Testis (tissue), 2 donors: Measurements from ENCODE around the gene GUCY1A2.

ENCODE experiments used
- CTCF ChIP-seq, 3 experiments: fragments of 450-650 bp in 2 of 3; fragments of 200-600 bp in 1 of 3; sonication (generic) in 1 of 3; IDR thresholded peaks; one replicate each; pipeline ENCODE4 v1.5.1; 2016 to 2019; ENCODE audit warnings: antibody characterized with exemption in 3 of 3, mild to moderate bottlenecking in 2 of 3, moderate library complexity in 1 of 3
- POLR2A ChIP-seq: fragments of 450-650 bp; IDR thresholded peaks from one replicate; pipeline ENCODE4 v1.6.1; 2017; ENCODE audit warnings: antibody characterized with exemption, mild to moderate bottlenecking, moderate library complexity

GRCh38 chr11:106828976-106829375 is 189.3 kb downstream of the GUCY1A2 start:
- no peak for TF ChIP-seq POLR2A
- no peak for TF ChIP-seq CTCF (IDR thresholded peaks at IDR 0.05)
